HepG2 (cell line): ENCODE measurements around the gene RIPOR1. TPM values are rescaled to one million over a fixed set of nuclear protein-coding genes. Genes with fewer than 3 reads are reported as not detected.
A peak's percentile ranks its signal among the peaks of the same experiment; 100 is the strongest.

Experiments
- BCL6 ChIP-seq: IDR thresholded peaks from 2 replicates; pipeline ENCODE4 v1.6.1; 2016; ENCODE audit warnings: missing genetic modification reagents, missing compliant biosample characterization
- BRCA1 ChIP-seq: sonication (generic); formaldehyde crosslinking; IDR thresholded peaks from 2 replicates; pipeline ENCODE4 v1.4.0; 2020; ENCODE audit warnings: missing genetic modification reagents
- GTF3A ChIP-seq: sonication (generic); formaldehyde crosslinking; conservative IDR thresholded peaks from 2 replicates; pipeline ENCODE4 v1.4.0; 2020; ENCODE audit warnings: mild to moderate bottlenecking, missing genetic modification reagents
- HHEX ChIP-seq: IDR thresholded peaks from 2 replicates; pipeline ENCODE4 v1.6.1; 2016; ENCODE audit warnings: control low read depth
- HMG20B ChIP-seq: conservative IDR thresholded peaks from 2 replicates; pipeline ENCODE4 v1.6.1; 2016; ENCODE audit warnings: missing genetic modification reagents, missing compliant biosample characterization
- NFIC ChIP-seq: IDR thresholded peaks from 2 replicates; pipeline ENCODE4 v1.6.1; 2012; ENCODE audit warnings: mild to moderate bottlenecking, low read length, inconsistent platforms
- RARG ChIP-seq: sonication (generic); formaldehyde crosslinking; IDR thresholded peaks from 2 replicates; pipeline ENCODE4 v1.4.0; 2020; ENCODE audit warnings: low read depth, mild to moderate bottlenecking, missing genetic modification reagents
- RORA ChIP-seq: sonication (generic); formaldehyde crosslinking; IDR thresholded peaks from 2 replicates; pipeline ENCODE4 v1.5.0; 2020; ENCODE audit warnings: mild to moderate bottlenecking, missing genetic modification reagents, moderate library complexity
- STAG1 ChIP-seq: sonication (generic); formaldehyde crosslinking; IDR thresholded peaks from 2 replicates; pipeline ENCODE4 v1.4.0; 2020; ENCODE audit warnings: missing genetic modification reagents
- STAT5B ChIP-seq: sonication (generic); formaldehyde crosslinking; IDR thresholded peaks from 2 replicates; pipeline ENCODE4 v1.4.0; 2020; ENCODE audit warnings: missing genetic modification reagents
- SUZ12 ChIP-seq: fragments of 150-350 bp; IDR thresholded peaks from 2 replicates; pipeline ENCODE4 v1.6.1; 2014; ENCODE audit warnings: low read depth, low read length
- TSC22D2 ChIP-seq: sonication (generic); formaldehyde crosslinking; IDR thresholded peaks from 2 replicates; pipeline ENCODE4 v1.5.1; 2020; ENCODE audit warnings: missing genetic modification reagents, mild to moderate bottlenecking, borderline replicate concordance
- ZNF235 ChIP-seq: sonication (generic); formaldehyde crosslinking; IDR thresholded peaks from 2 replicates; pipeline ENCODE4 v1.8.1; 2023; ENCODE audit warnings: mild to moderate bottlenecking, missing genetic modification reagents, borderline replicate concordance
- ZNF383 ChIP-seq: sonication (generic); formaldehyde crosslinking; IDR thresholded peaks from 2 replicates; pipeline ENCODE4 v1.4.0; 2020; ENCODE audit warnings: missing genetic modification reagents, mild to moderate bottlenecking, borderline replicate concordance
- ZNF83 ChIP-seq: sonication (generic); formaldehyde crosslinking; IDR thresholded peaks from 2 replicates; pipeline ENCODE4 v1.4.0; 2020; ENCODE audit warnings: missing genetic modification reagents, mild to moderate bottlenecking, borderline replicate concordance
- polyA plus RNA-seq, 8 experiments: library from polyadenylated mRNA; depleted of rRNA in 3 of 8; stranded (reverse) in 7 of 8; unstranded in 1 of 8; fragments of >200 nt; fragmentation: Illumina TruSeq in 4 of 8; extraction: Trizol in 4 of 8; gene quantifications; 2 replicates each; pipeline versions ENCODE4 v1.2.1 to v1.2.3, GENCODE V29; 2011 to 2016; ENCODE audit warnings: low read depth in 4 of 8, missing spikeins in 1 of 8, mixed read lengths in 1 of 8; ENCODE audit not compliant: insufficient read depth in 1 of 8
- total RNA-seq, 5 experiments: library from RNA; depleted of rRNA; stranded (reverse); fragments of >200 nt; fragmentation: Illumina TruSeq; extraction: Trizol; gene quantifications; 2 replicates each; pipeline ENCODE4 v1.2.3, GENCODE V29; 2016; ENCODE audit warnings: low read depth in 1 of 5
- TF ChIP-seq, protein P1 (sequence below): fragments of 450-650 bp; IDR thresholded peaks from 2 replicates; pipeline ENCODE4 v1.6.1; 2016
- TF ChIP-seq, protein P2 (sequence below): sonication (generic); formaldehyde crosslinking; IDR thresholded peaks from 2 replicates; pipeline ENCODE4 v1.5.1; 2020; ENCODE audit warnings: missing genetic modification reagents, mild to moderate bottlenecking, borderline replicate concordance
- TF ChIP-seq, protein P3 (sequence below): sonication (generic); formaldehyde crosslinking; IDR thresholded peaks from 2 replicates; pipeline ENCODE4 v1.5.0; 2020; ENCODE audit warnings: missing genetic modification reagents
- TF ChIP-seq, protein P4 (sequence below): sonication (generic); formaldehyde crosslinking; IDR thresholded peaks from 2 replicates; pipeline ENCODE4 v1.8.0; 2022; ENCODE audit warnings: mild to moderate bottlenecking, missing genetic modification reagents, moderate library complexity
- TF ChIP-seq, protein P5 (sequence below), 2 experiments: fragments of 450-650 bp in 1 of 2; sonication (generic) in 1 of 2; formaldehyde crosslinking; IDR thresholded peaks; 2 replicates each; pipeline versions ENCODE4 v1.5.0 to v1.8.0; 2020 to 2022; ENCODE audit warnings: mild to moderate bottlenecking in 1 of 2, missing genetic modification reagents in 1 of 2
- TF ChIP-seq, protein P6 (sequence below): sonication (generic); formaldehyde crosslinking; IDR thresholded peaks from 2 replicates; pipeline ENCODE4 v1.4.0; 2020; ENCODE audit warnings: missing genetic modification reagents
- TF ChIP-seq, protein P7 (sequence below): sonication (generic); formaldehyde crosslinking; IDR thresholded peaks from 2 replicates; pipeline ENCODE4 v1.4.0; 2020; ENCODE audit warnings: mild to moderate bottlenecking, missing genetic modification reagents

Gene RIPOR1
- total and polyA plus RNA-seq, 2 of the 13 experiments (the other 11 are each of a cell fraction or from before 2014, with no cell fraction given) = 4.6 to 8.1 TPM

DNA sequence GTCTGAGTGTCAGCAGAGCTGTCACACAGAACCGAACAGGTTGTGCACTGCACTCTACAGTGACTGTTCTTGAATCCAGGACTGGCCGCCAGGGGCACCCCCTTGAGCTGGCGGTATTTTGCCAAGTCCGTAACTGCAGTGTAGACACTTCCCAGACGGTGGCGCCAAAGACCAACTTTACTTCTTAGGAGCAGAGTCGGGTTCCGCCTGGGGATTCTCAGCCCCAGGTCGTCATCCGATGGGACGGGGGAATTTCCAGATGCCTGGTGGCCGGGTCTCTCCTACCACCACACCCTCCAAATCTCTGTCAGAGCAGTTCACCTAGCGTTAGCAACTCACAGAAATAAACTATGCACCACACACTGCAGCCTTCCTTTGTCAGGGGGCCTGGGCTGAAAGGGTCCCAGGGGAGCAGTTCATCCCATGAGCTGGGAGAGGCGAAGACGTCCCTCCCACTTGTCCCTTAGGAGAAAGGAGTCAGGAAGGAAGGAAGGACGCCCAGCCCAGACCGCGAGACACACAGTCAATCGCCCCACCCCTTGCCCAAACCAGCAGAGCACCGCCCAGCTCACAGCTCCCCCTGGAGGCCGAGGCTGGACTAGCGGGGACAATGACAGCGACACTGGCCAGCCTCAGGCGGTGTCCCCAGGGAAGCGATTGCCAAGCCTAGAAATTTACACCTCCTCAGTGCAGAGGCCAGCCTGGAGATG is 7.4 kb upstream of the RIPOR1 start (continued):
- TF ChIP-seq BCL6 (CRISPR knock-in tag) = 0 out of 2 replicates have a peak, but pooled peaks have one; percentile 16
- TF ChIP-seq, protein P1, sequence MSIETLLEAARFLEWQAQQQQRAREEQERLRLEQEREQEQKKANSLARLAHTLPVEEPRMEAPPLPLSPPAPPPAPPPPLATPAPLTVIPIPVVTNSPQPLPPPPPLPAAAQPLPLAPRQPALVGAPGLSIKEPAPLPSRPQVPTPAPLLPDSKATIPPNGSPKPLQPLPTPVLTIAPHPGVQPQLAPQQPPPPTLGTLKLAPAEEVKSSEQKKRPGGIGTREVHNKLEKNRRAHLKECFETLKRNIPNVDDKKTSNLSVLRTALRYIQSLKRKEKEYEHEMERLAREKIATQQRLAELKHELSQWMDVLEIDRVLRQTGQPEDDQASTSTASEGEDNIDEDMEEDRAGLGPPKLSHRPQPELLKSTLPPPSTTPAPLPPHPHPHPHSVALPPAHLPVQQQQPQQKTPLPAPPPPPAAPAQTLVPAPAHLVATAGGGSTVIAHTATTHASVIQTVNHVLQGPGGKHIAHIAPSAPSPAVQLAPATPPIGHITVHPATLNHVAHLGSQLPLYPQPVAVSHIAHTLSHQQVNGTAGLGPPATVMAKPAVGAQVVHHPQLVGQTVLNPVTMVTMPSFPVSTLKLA = no peak
- TF ChIP-seq, protein P2, sequence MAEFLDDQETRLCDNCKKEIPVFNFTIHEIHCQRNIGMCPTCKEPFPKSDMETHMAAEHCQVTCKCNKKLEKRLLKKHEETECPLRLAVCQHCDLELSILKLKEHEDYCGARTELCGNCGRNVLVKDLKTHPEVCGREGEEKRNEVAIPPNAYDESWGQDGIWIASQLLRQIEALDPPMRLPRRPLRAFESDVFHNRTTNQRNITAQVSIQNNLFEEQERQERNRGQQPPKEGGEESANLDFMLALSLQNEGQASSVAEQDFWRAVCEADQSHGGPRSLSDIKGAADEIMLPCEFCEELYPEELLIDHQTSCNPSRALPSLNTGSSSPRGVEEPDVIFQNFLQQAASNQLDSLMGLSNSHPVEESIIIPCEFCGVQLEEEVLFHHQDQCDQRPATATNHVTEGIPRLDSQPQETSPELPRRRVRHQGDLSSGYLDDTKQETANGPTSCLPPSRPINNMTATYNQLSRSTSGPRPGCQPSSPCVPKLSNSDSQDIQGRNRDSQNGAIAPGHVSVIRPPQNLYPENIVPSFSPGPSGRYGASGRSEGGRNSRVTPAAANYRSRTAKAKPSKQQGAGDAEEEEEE = 0 out of 2 replicates have a peak, but pooled peaks have one; percentile 67
- TF ChIP-seq HHEX = no peak
- TF ChIP-seq, protein P3, sequence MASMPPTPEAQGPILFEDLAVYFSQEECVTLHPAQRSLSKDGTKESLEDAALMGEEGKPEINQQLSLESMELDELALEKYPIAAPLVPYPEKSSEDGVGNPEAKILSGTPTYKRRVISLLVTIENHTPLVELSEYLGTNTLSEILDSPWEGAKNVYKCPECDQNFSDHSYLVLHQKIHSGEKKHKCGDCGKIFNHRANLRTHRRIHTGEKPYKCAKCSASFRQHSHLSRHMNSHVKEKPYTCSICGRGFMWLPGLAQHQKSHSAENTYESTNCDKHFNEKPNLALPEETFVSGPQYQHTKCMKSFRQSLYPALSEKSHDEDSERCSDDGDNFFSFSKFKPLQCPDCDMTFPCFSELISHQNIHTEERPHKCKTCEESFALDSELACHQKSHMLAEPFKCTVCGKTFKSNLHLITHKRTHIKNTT (CRISPR knock-in tag) = no peak
- 0 out of 2 replicates have a peak, but pooled peaks have one; percentile 44 for TF ChIP-seq BRCA1 (CRISPR knock-in tag)
- no peak for TF ChIP-seq GTF3A (CRISPR knock-in tag)
- TF ChIP-seq RORA (CRISPR knock-in tag) = no peak
- TF ChIP-seq RARG (CRISPR knock-in tag) = no peak
- no peak for TF ChIP-seq HMG20B (CRISPR knock-in tag)
- TF ChIP-seq, protein P4, sequence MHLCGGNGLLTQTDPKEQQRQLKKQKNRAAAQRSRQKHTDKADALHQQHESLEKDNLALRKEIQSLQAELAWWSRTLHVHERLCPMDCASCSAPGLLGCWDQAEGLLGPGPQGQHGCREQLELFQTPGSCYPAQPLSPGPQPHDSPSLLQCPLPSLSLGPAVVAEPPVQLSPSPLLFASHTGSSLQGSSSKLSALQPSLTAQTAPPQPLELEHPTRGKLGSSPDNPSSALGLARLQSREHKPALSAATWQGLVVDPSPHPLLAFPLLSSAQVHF (CRISPR knock-in tag) = no peak
- peak; percentile 67; the same call in 1 of the 2 replicates for TF ChIP-seq TSC22D2 (CRISPR knock-in tag)
- TF ChIP-seq SUZ12 = no peak
- TF ChIP-seq, protein P5, sequence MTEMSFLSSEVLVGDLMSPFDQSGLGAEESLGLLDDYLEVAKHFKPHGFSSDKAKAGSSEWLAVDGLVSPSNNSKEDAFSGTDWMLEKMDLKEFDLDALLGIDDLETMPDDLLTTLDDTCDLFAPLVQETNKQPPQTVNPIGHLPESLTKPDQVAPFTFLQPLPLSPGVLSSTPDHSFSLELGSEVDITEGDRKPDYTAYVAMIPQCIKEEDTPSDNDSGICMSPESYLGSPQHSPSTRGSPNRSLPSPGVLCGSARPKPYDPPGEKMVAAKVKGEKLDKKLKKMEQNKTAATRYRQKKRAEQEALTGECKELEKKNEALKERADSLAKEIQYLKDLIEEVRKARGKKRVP (CRISPR knock-in tag; IDR thresholded peaks at IDR 0.05) = no peak
- TF ChIP-seq, protein P6, sequence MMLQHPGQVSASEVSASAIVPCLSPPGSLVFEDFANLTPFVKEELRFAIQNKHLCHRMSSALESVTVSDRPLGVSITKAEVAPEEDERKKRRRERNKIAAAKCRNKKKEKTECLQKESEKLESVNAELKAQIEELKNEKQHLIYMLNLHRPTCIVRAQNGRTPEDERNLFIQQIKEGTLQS (CRISPR knock-in tag) = no peak
- no peak for TF ChIP-seq ZNF83 (CRISPR knock-in tag)
- no peak for TF ChIP-seq NFIC
- no peak for TF ChIP-seq ZNF235 (CRISPR knock-in tag)
- no peak for TF ChIP-seq STAT5B (CRISPR knock-in tag)
- TF ChIP-seq ZNF383 (CRISPR knock-in tag) = no peak; the same call in 1 of the 2 replicates
- TF ChIP-seq STAG1 (CRISPR knock-in tag) = peak; percentile 96
- TF ChIP-seq, protein P7, sequence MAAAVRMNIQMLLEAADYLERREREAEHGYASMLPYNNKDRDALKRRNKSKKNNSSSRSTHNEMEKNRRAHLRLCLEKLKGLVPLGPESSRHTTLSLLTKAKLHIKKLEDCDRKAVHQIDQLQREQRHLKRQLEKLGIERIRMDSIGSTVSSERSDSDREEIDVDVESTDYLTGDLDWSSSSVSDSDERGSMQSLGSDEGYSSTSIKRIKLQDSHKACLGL (CRISPR knock-in tag) = peak; percentile 58; the same call in 1 of the 2 replicates
